IMR-90 (cell line): ENCODE results near the gene MICALL2. TPM values are rescaled to one million over a fixed set of nuclear protein-coding genes. Genes with fewer than 3 reads are reported as not detected.

Experiments
- ATAC-seq: fragments of 200-7000 bp; cut with Tn5 transposase; 2 replicates; pipeline ENCODE4 v1.9.1; 2020; ENCODE audit warnings: low read depth, mild to moderate bottlenecking, moderate library complexity
- BruUV-seq: library from RNA; stranded (reverse); fragments of 400-500 nt; replicated peaks from 2 replicates; lab custom pipeline; 2021; lab: Mats Ljungman, UMichigan
- CTCF ChIA-PET: fragments of 300-600 bp; formaldehyde crosslinking; extraction: SDS; loops from one replicate; lab custom pipeline; 2021; ENCODE audit warnings: antibody characterized with exemption; lab: Yijun Ruan, JAX
- POLR2A ChIA-PET: fragments of 300-600 bp; sonication (Branson Sonifier 250); formaldehyde crosslinking; loops from one replicate; lab custom pipeline; 2022; ENCODE audit warnings: antibody characterized with exemption; ENCODE audit not compliant: unreplicated experiment; lab: Charles Lee
- DNase-seq: peaks from one replicate; pipeline ENCODE4 v3.0.0; 2013
- H2AFZ ChIP-seq: replicated peaks from 2 replicates; pipeline ENCODE3; 2013; ENCODE audit warnings: low read length, mild to moderate bottlenecking; ENCODE audit not compliant: poor library complexity
- H2AK5ac ChIP-seq: 2 replicates; pipeline ENCODE4 v1.6.1; 2013; ENCODE audit warnings: low read depth, low read length, inconsistent platforms
- H2AK9ac ChIP-seq: replicated peaks from 2 replicates; pipeline ENCODE3; 2013; ENCODE audit warnings: mild to moderate bottlenecking, low read depth, low read length, moderate library complexity; ENCODE audit not compliant: poor library complexity
- H2BK120ac ChIP-seq: 2 replicates; pipeline ENCODE4 v1.6.1; 2013; ENCODE audit warnings: low read depth, low read length, inconsistent platforms
- H2BK15ac ChIP-seq: 3 replicates; pipeline ENCODE4 v1.6.1; 2013; ENCODE audit warnings: low read depth, low read length, inconsistent platforms
- H2BK20ac ChIP-seq: 2 replicates; pipeline ENCODE4 v1.6.1; 2013; ENCODE audit warnings: low read depth, mild to moderate bottlenecking, inconsistent platforms, low read length, moderate library complexity
- H2BK5ac ChIP-seq: 2 replicates; pipeline ENCODE4 v1.6.1; 2013; ENCODE audit warnings: mild to moderate bottlenecking, low read depth, low read length, inconsistent platforms; ENCODE audit not compliant: poor library complexity, severe bottlenecking
- H3K14ac ChIP-seq: replicated peaks from 2 replicates; pipeline ENCODE4 v1.6.1; 2013; ENCODE audit warnings: low read depth, low read length, inconsistent platforms
- H3K18ac ChIP-seq: 2 replicates; pipeline ENCODE4 v1.6.1; 2013; ENCODE audit warnings: low read depth, low read length, control low read depth
- H3K23ac ChIP-seq: 2 replicates; pipeline ENCODE4 v1.6.1; 2013; ENCODE audit warnings: low read depth, low read length, inconsistent platforms
- H3K27ac ChIP-seq: 2 replicates; pipeline ENCODE4 v1.5.1; 2013; ENCODE audit warnings: mild to moderate bottlenecking, control low read depth, low read length; ENCODE audit not compliant: insufficient read depth
- H3K27me3 ChIP-seq: 2 replicates; pipeline ENCODE4 v1.6.1; 2013; ENCODE audit warnings: low read length; ENCODE audit not compliant: control insufficient read depth, insufficient read depth
- H3K36me3 ChIP-seq: 2 replicates; pipeline ENCODE4 v1.6.1; 2013; ENCODE audit warnings: low read length, mixed read lengths; ENCODE audit not compliant: control insufficient read depth, insufficient read depth
- H3K4ac ChIP-seq: 2 replicates; pipeline ENCODE4 v1.6.1; 2013; ENCODE audit warnings: low read depth, low read length, inconsistent platforms
- H3K4me1 ChIP-seq: 2 replicates; pipeline ENCODE4 v1.6.1; 2013; ENCODE audit warnings: low read length, mixed read lengths; ENCODE audit not compliant: control insufficient read depth, insufficient read depth
- H3K4me2 ChIP-seq: 2 replicates; pipeline ENCODE4 v1.6.1; 2013; ENCODE audit warnings: low read depth, mild to moderate bottlenecking, control low read depth, low read length, moderate library complexity
- H3K4me3 ChIP-seq: 2 replicates; pipeline ENCODE4 v1.5.1; 2013; ENCODE audit warnings: low read depth, mild to moderate bottlenecking, control low read depth, low read length, moderate library complexity; ENCODE audit not compliant: insufficient read depth
- H3K56ac ChIP-seq: 2 replicates; pipeline ENCODE4 v1.6.1; 2013; ENCODE audit warnings: low read length, inconsistent platforms; ENCODE audit not compliant: insufficient read depth; ENCODE audit errors: extremely low read depth
- H3K79me1 ChIP-seq, 2 experiments: 2 replicates each; pipeline ENCODE4 v1.6.1; 2013; ENCODE audit warnings: low read length in 2 of 2, inconsistent platforms in 1 of 2, low read depth in 1 of 2
- H3K9ac ChIP-seq: 2 replicates; pipeline ENCODE4 v1.6.1; 2013; ENCODE audit warnings: low read depth, low read length, control low read depth
- H3K9me1 ChIP-seq: 2 replicates; pipeline ENCODE4 v1.6.1; 2013; ENCODE audit warnings: low read length, inconsistent platforms; ENCODE audit not compliant: insufficient read depth
- H3K9me3 ChIP-seq: 2 replicates; pipeline ENCODE4 v1.6.1; 2013; ENCODE audit warnings: low read length; ENCODE audit not compliant: control insufficient read depth, insufficient read depth
- H4K20me1 ChIP-seq: 2 replicates; pipeline ENCODE4 v1.6.1; 2013; ENCODE audit warnings: low read length, inconsistent platforms; ENCODE audit not compliant: insufficient read depth
- H4K5ac ChIP-seq: 2 replicates; pipeline ENCODE4 v1.6.1; 2013; ENCODE audit warnings: mild to moderate bottlenecking, low read depth, low read length, control low read depth
- H4K8ac ChIP-seq, 2 experiments: 2 replicates each; pipeline ENCODE4 v1.6.1; 2013; ENCODE audit warnings: low read depth in 2 of 2, low read length in 2 of 2, control low read depth in 1 of 2, inconsistent platforms in 1 of 2
- H4K91ac ChIP-seq: 2 replicates; pipeline ENCODE4 v1.6.1; 2013; ENCODE audit warnings: low read depth, low read length, inconsistent platforms; ENCODE audit not compliant: insufficient read depth
- BHLHE40 ChIP-seq: fragments of 150-350 bp; IDR thresholded peaks from 2 replicates; pipeline ENCODE4 v1.6.1; 2016; ENCODE audit warnings: mild to moderate bottlenecking, low read depth, low read length
- CEBPB ChIP-seq: IDR thresholded peaks from 2 replicates; pipeline ENCODE4 v1.6.1; 2012; ENCODE audit warnings: low read depth, low read length, improper control_type of control experiment
- FOS ChIP-seq: fragments of 150-350 bp; IDR thresholded peaks from 2 replicates; pipeline ENCODE4 v1.6.1; 2016; ENCODE audit warnings: low read depth, low read length
- MAFK ChIP-seq: IDR thresholded peaks from 2 replicates; pipeline ENCODE4 v1.6.1; 2012; ENCODE audit warnings: low read depth, low read length, improper control_type of control experiment
- MXI1 ChIP-seq: IDR thresholded peaks from 2 replicates; pipeline ENCODE4 v1.6.1; 2012; ENCODE audit warnings: low read depth, mild to moderate bottlenecking, low read length, moderate library complexity, borderline replicate concordance
- NFE2L2 ChIP-seq: fragments of 150-350 bp; IDR thresholded peaks from 2 replicates; pipeline ENCODE4 v1.6.1; 2016; ENCODE audit warnings: low read depth, mild to moderate bottlenecking, low read length
- POLR2A ChIP-seq: IDR thresholded peaks from 2 replicates; pipeline ENCODE4 v1.6.1; 2012; ENCODE audit warnings: mild to moderate bottlenecking, low read depth, low read length
- RAD21 ChIP-seq: IDR thresholded peaks from 2 replicates; pipeline ENCODE4 v1.6.1; 2012; ENCODE audit warnings: low read length, improper control_type of control experiment
- RCOR1 ChIP-seq: IDR thresholded peaks from 2 replicates; pipeline ENCODE4 v1.6.1; 2012; ENCODE audit warnings: mild to moderate bottlenecking, low read length, improper control_type of control experiment; ENCODE audit not compliant: insufficient replicate concordance
- RFX5 ChIP-seq: IDR thresholded peaks from 2 replicates; pipeline ENCODE4 v1.8.0; 2012; ENCODE audit warnings: low read depth, mild to moderate bottlenecking, low read length, moderate library complexity
- SMC3 ChIP-seq: fragments of 150-350 bp; IDR thresholded peaks from 2 replicates; pipeline ENCODE4 v1.6.1; 2016; ENCODE audit warnings: low read depth, mild to moderate bottlenecking, antibody characterized with exemption, low read length, moderate library complexity
- USF2 ChIP-seq: fragments of 150-350 bp; IDR thresholded peaks from 2 replicates; pipeline ENCODE4 v1.6.1; 2017; ENCODE audit warnings: mild to moderate bottlenecking, antibody characterized with exemption, low read length, low read depth
- WGBS, 2 experiments: methylation state at CpG; one replicate each; pipeline versions ENCODE4 v1.1.5 to v1.1.7; 2013; ENCODE audit warnings: missing lambda C conversion rate in 2 of 2; ENCODE audit not compliant: insufficient read length in 1 of 2; ENCODE audit errors: extremely low coverage in 2 of 2; 5-methylcytosine and 5-hydroxymethylcytosine counted together
- dilution Hi-C: fragments of 300-500 bp; cut with HindIII; formaldehyde crosslinking; loops from one replicate; pipeline ENCODE4 v1.14.3; 2018; ENCODE audit warnings: low sequenced_read_pairs; ENCODE audit not compliant: unreplicated experiment
- in situ Hi-C: fragments of 300-500 bp; cut with MboI; formaldehyde crosslinking; loops from 3 replicates; pipeline ENCODE4 v1.14.3; 2019; ENCODE audit warnings: low sequenced_read_pairs, inconsistent platforms, mixed read lengths
- intact Hi-C: fragments of 100-400 bp; cut with micrococcal nuclease; formaldehyde crosslinking; loops from 2 replicates; pipeline ENCODE4 v1.10.0; 2022
- polyA plus RNA-seq, 3 experiments: library from polyadenylated mRNA; depleted of rRNA; stranded (reverse); fragments of >200 nt; gene quantifications; 2 replicates each; pipeline ENCODE4 v1.2.3, GENCODE V29; 2012; ENCODE audit warnings: low replicate concordance in 1 of 3
- total RNA-seq: library from RNA; depleted of rRNA; stranded (reverse); fragments of >200 nt; gene quantifications from 2 replicates; pipeline ENCODE4 v1.2.3, GENCODE V29; 2012
- TF ChIP-seq, protein P1 (sequence below): fragments of 150-350 bp; IDR thresholded peaks from 2 replicates; pipeline ENCODE4 v1.6.1; 2016; ENCODE audit warnings: low read depth, mild to moderate bottlenecking, low read length, moderate library complexity, borderline replicate concordance
- TF ChIP-seq, protein P2 (sequence below): conservative IDR thresholded peaks from 2 replicates; pipeline ENCODE4 v1.5.1; 2012; ENCODE audit warnings: mild to moderate bottlenecking, low read depth, low read length, improper control_type of control experiment

MICALL2 gene
- total and polyA plus RNA-seq, 2 of the 4 experiments (the other 2 are of a cell fraction), result 6.6 to 34.1 TPM

GRCh38 chr7:1442355-1443124 is 16.7 kb downstream of the MICALL2 start:
- H4K91ac ChIP-seq, result no peak overlapping the region
- CTCF ChIA-PET, result no interaction called here

More at GRCh38 chr7:1442355-1443124, 16.7 kb downstream of the MICALL2 start:
- no peak overlapping the region for H3K14ac ChIP-seq
- WGBS, 2 experiments, result 96% methylated on average over 5 of the region's 20 CpGs; no CpG with 5 or more reads in 1 of the 2 experiments
- H3K4ac ChIP-seq, result no peak overlapping the region
- H3K27ac ChIP-seq, result no peak overlapping the region
- H3K27me3 ChIP-seq, result no peaks in the 10 kb centered on the region
- no peak overlapping the region for H2BK20ac ChIP-seq
- H2AK5ac ChIP-seq, result no peak overlapping the region
- POLR2A ChIA-PET, result no interaction called here
- peaks cover 4% of the 10 kb centered on the region for H3K4me1 ChIP-seq
- no peak overlapping the region for H3K4me2 ChIP-seq
- no peak overlapping the region for H2AK9ac ChIP-seq
- no peak overlapping the region for H2BK5ac ChIP-seq
- no peak overlapping the region for H3K9ac ChIP-seq
- H4K5ac ChIP-seq, result no peak overlapping the region
- no peak overlapping the region for H3K18ac ChIP-seq
- H4K8ac ChIP-seq, result no peak overlapping the region
- DNase-seq (no peak), ATAC-seq (no peak)
- dilution Hi-C loops, result no loop called here
- H3K23ac ChIP-seq, result no peak overlapping the region
- no peak overlapping the region for H3K56ac ChIP-seq
- H3K4me3 ChIP-seq, result no peak overlapping the region
- no peaks in the 10 kb centered on the region for H3K9me3 ChIP-seq
- no peak overlapping the region for H2BK15ac ChIP-seq
- peaks cover 7% of the 10 kb centered on the region for H3K9me1 ChIP-seq
- H2BK120ac ChIP-seq, result no peak overlapping the region
- TF ChIP-seq BHLHE40 (no peak), FOS (no peak), RFX5 (no peak), MAFK (no peak), MXI1 (no peak), NFE2L2 (no peak), SMC3 (no peak), RCOR1 (no peak), CEBPB (no peak), POLR2A (no peak), USF2 (no peak), RAD21 (no peak)
- TF ChIP-seq, protein P1, sequence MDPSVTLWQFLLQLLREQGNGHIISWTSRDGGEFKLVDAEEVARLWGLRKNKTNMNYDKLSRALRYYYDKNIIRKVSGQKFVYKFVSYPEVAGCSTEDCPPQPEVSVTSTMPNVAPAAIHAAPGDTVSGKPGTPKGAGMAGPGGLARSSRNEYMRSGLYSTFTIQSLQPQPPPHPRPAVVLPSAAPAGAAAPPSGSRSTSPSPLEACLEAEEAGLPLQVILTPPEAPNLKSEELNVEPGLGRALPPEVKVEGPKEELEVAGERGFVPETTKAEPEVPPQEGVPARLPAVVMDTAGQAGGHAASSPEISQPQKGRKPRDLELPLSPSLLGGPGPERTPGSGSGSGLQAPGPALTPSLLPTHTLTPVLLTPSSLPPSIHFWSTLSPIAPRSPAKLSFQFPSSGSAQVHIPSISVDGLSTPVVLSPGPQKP, result no peak
- TF ChIP-seq, protein P2, sequence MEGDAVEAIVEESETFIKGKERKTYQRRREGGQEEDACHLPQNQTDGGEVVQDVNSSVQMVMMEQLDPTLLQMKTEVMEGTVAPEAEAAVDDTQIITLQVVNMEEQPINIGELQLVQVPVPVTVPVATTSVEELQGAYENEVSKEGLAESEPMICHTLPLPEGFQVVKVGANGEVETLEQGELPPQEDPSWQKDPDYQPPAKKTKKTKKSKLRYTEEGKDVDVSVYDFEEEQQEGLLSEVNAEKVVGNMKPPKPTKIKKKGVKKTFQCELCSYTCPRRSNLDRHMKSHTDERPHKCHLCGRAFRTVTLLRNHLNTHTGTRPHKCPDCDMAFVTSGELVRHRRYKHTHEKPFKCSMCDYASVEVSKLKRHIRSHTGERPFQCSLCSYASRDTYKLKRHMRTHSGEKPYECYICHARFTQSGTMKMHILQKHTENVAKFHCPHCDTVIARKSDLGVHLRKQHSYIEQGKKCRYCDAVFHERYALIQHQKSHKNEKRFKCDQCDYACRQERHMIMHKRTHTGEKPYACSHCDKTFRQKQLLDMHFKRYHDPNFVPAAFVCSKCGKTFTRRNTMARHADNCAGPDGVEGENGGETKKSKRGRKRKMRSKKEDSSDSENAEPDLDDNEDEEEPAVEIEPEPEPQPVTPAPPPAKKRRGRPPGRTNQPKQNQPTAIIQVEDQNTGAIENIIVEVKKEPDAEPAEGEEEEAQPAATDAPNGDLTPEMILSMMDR, result no peak
- no peak overlapping the region for H2AFZ ChIP-seq
- BruUV-seq, result no TSS peak
- peaks cover 8% of the 10 kb centered on the region for H4K20me1 ChIP-seq
- in situ Hi-C loops, result no loop called here
- H3K79me1 ChIP-seq, result peaks cover 0 to 3% of the 10 kb centered on the region in 2 experiments; a peak in 1 of 4 replicates
- intact Hi-C loops, result no loop called here
- peaks cover 52% of the 10 kb centered on the region for H3K36me3 ChIP-seq
